Measurements from ENCODE around the gene CHAMP1.
"Not testable (repeated sequence)": the region's sequence is repeated elsewhere in the genome, so short reads cannot be mapped to it uniquely, and the experiment has no call there.

Gene CHAMP1

DNA sequence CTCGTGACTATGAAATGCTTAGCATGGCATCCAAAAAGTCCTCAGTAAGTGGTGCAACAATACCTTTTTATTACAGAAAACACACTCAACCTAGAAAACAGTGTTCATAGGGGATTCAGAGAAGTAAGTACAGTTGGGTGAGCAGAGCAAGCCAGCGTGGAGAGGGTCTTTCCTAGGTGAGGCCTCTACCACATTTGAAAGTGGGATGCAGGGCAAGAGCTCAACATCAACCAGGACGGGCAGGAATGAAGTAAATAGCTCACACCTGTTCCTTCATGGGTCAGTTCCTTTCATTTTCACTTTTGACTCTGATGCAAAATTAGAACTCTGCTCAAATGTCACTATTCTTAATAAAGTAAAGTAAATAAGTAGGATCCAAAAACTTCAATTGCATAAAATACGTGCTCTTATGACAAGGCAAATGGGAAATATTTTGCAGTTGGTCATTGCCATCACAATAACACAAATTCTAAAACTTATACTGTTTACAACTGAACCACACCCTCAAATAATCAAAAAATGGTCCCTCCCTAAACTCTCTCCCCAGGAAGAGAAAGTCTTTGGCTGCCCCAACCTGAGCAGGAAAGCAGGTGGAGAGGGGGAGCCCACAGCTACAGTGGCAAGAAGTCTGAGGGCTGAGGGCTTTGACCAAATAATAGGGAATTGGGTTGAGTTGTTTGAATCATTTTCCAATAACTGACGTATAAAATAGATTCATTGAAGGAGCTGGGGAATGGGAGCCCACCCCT, 20.2 kb downstream of the CHAMP1 start:
- no peak for DNase-seq

DNA sequence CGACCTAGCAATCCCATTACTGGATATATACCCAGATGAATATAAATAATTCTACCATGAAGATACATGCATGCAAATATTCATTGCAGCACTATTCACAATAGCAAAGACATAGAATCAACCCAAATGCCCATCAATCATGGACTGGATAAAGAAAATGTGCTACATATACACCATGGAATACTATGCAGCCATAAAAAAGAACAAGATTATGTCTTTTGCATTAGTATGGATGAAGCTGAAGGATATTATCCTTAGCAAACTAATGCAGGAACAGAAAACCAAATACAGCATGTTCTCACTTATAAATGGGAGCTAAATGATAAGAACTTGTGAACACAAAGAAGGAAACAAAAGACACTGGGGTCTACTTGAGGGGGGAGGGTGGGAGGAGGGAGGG, 22.2 kb downstream of the CHAMP1 start:
- DNase-seq, result not testable (repeated sequence)

DNA sequence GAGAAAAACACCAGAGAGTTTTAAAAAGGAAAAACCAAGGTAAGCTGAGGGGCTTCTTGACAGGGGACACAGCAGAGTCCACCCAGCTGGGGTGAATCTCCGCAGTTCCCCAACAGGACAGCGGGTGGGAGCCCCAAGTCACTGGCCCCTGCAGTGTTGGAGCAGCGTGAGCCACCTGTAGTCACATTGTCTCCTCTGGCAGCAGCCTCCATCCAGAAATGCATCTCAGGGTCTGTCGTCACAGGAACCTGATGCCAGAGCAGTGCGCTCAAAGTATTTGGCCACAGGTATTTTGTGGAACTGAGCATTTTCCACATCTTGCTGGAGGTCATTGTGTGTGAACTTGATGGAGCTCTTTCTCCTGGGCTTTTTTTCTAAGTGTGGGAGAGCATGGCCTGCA, 24.7 kb downstream of the CHAMP1 start:
- no peak for DNase-seq

DNA sequence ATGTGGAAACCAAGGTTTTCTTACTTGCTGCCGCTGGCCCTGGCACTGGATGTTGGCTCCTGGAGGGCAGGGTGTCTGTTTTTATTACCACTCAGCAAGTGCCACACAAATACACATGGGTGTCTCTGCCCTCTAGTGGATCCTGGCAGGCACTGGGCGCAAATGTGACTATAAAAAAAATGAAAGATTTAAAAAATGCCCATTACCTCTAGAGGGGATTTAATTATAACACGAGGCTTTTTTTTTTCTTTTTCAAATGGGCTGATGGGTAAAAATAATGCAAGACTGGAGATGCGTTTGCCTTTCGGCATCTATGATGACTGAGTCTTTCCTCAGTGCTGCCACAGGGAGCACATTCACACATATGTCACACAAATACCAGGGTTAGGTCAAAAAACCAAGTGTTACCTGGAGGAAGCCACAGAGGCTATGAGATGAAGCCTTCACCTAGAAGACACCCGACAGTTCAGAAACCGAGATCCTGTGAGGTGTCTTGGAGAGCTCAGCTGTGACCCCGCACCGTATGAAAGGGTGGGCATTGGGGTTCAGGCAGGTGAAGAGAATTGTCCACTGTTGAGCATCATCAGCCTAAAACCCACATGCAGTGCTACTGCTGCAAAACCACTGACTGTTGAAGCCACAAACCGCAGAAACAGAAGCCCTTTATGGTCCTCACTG, 25.7 kb downstream of the CHAMP1 start:
- no peak for DNase-seq

DNA sequence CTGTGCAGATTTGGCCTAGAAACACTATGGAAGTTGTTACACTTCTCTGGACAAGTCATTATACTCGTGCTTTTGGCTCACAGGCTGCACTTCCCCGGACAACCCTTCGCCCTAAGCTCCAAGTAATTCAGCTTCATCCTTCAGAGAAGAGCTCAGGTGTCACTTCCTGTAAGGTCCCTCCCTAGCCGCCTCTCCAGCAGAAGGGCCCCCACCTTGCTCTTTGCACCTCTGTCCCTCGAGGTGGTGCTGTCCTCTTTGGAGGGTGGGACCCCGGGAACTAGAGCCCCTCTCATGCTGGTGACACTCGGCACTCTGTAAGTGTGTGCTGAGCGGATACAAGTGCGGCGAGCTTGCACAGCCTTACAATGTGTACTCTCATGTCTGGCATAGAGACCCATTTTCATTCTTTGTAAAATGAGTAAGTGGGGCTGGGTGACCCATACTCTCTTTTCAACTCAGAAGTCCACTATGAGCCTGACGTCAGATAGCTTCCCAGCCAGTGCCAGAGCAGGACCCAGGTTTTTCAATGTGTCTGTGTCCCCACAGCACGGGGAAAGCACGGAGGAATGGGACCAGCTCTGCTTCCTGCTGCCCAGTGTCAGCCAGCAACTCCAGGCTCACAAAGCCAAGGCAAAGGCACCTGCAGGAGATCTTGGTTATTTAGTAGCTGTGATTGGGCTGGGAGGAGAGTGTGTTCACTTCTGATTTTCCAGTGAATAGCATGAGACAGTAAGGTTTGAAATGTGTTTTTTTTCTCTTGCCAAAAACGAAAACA, 26.9 kb downstream of the CHAMP1 start:
- DNase-seq, result no peak

DNA sequence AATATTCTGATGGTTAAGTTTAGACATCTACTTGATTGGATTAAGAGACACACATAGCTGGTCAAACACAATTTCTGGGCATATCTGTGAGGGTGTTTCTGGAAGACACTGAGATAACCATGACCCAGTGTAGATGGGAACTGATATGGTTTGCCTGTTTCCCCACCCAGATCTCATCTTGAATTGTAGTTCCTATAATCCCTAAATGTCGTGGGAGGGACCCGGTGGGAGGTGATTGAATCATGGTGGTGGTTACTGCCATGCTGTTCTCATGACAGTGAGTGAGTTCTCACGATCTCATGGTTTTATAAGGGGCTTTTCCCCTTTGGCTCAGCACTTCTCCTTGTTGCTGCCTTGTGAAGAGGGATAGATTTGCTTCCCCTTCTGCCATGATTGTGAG, 33.0 kb downstream of the CHAMP1 start:
- not testable (repeated sequence) for DNase-seq

DNA sequence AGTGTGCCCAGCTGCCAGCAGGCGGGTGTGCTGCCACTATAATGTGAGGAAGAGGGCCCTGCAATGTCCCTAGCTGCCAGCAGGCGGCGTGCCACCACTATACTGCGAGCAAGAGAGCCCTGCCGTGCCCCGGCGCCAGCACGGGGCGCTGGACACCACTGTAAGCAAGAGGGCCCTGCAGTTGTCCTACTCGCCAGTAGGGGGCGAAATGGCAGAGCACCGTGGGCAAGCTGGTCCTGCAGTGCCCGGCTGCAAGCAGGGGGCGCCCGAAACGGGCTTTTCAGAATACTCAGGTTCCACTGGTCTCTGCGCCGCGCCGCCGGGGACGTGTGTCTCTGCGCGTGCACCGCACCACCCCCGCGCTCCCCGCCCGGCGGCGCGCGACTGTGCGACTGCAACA, 38.5 kb downstream of the CHAMP1 start:
- not testable (repeated sequence) for DNase-seq

DNA sequence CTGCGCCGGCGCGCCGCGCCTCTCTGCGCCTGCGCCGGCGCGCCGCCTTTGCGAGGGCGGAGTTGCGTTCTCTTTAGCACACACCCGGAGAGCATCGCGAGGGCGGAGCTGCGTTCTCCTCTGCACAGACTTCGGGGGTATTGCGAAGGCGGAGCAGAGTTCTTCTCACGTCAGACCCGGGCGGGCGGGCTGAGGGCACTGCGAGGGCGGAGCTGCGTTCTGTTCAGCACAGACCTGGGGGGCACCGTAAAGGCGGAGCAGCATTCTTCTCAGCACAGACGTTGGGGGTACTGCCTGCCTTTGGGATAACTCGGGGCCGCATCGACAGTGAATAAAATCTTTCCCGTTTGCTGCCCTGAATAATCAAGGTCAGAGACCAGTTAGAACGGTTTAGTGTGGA, 39.1 kb downstream of the CHAMP1 start:
- not testable (repeated sequence) for DNase-seq
